ENCODE results near the gene ADGRV1.

Gene ADGRV1

DNA sequence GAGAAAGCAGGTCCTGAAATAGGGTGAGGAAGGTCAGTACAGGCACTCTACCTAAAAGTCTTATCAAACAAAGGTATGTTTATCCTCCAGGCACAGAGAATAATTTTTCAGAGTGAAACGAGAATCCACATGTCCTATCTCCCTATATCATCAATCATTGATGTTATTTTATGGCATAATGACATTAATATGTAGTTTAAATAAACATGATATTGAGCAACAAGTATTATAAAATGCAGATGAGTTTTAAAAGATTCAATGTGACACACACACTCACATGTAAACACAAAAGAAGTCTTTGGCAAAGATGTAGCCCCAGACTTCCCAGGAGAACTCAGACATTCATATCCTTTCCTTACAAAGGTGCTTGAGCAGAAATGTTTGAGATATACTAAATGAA lies 389.1 kb downstream of the ADGRV1 start:
- Histone ChIP-seq H3K4me1 (ENCODE audit: control insufficient read depth in 1 of 2, insufficient read depth in 2 of 2, low read length in 2 of 2) (peaks cover 0 to 2% of the 10 kb centered on the region in 2 experiments), H4K91ac (ENCODE audit: low read depth, low read length) (no peak overlapping the region), H3K27me3 (ENCODE audit: insufficient read depth, low read length) (no peaks in the 10 kb centered on the region), H3K27ac (ENCODE audit: low read depth, low read length) (no peak overlapping the region), H3K9ac (ENCODE audit: low read length) (no peak overlapping the region), H3K79me1 (ENCODE audit: low read length) (no peaks in the 10 kb centered on the region), H2AFZ (ENCODE audit: insufficient read depth, low read length, poor library complexity) (no peak overlapping the region), H2AK5ac (ENCODE audit: low read length) (no peak overlapping the region), H3K23ac (ENCODE audit: low read length) (no peak overlapping the region), H2BK12ac (ENCODE audit: low read length) (no peak overlapping the region), H2BK120ac (ENCODE audit: insufficient read depth, low read length, poor library complexity) (no peak overlapping the region), H3K14ac (ENCODE audit: low read length) (no peak overlapping the region), H3K4me3 (ENCODE audit: low read depth, low read length) (no peak overlapping the region), H4K12ac (ENCODE audit: low read depth, low read length) (no peak overlapping the region), H3K4ac (ENCODE audit: low read depth, low read length) (no peak overlapping the region), H3K9me3 (ENCODE audit: insufficient read depth, low read depth, low read length) (no peaks in the 10 kb centered on the region), H3K18ac (ENCODE audit: low read length) (no peak overlapping the region), H3K4me2 (ENCODE audit: low read length) (no peak overlapping the region), H4K8ac (ENCODE audit: low read depth, low read length) (no peak overlapping the region), H3K36me3 (ENCODE audit: control insufficient read depth in 1 of 2, insufficient read depth in 2 of 2, low read length in 2 of 2) (no peaks in the 10 kb centered on the region), H2BK5ac (ENCODE audit: low read depth, low read length, poor library complexity) (no peak overlapping the region), H3K79me2 (ENCODE audit: control insufficient read depth, insufficient read depth, low read length, poor library complexity) (no peaks in the 10 kb centered on the region)
- no peak for DNase-seq
- WGBS (ENCODE audit: extremely low coverage, insufficient coverage, insufficient read length) = no CpG with 5 or more reads among the region's 1 CpG

DNA sequence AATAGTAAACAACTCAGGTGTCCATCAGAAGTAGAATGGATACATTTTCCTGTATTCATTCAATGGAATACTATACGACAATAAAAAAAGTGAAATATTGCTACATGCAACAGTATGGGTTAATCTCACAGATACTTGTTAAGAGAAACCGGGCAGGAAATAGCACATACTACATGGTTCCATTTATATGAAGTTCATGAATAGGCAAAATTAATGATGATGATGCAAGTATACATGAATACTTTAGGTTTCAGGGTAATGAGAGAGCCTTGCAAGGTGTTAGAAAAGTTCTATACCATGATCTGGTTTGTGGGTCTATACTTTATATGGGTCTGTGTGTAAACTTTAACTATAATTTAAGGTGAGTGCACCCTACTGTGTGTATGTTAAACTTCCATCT lies 390.4 kb downstream of the ADGRV1 start:
- H4K91ac ChIP-seq (ENCODE audit: low read depth, low read length) = no peak overlapping the region

GRCh38 chr5:90949469-90950358 lies 391.1 kb downstream of the ADGRV1 start:
- Histone ChIP-seq H3K36me3 (ENCODE audit: control insufficient read depth in 1 of 2, insufficient read depth in 2 of 2, low read length in 2 of 2) (no peaks in the 10 kb centered on the region), H3K23ac (ENCODE audit: low read length) (no peak overlapping the region), H3K27me3 (ENCODE audit: insufficient read depth, low read length) (no peaks in the 10 kb centered on the region), H3K18ac (ENCODE audit: low read length) (no peak overlapping the region), H3K79me2 (ENCODE audit: control insufficient read depth, insufficient read depth, low read length, poor library complexity) (no peaks in the 10 kb centered on the region), H2BK120ac (ENCODE audit: insufficient read depth, low read length, poor library complexity) (no peak overlapping the region), H3K79me1 (ENCODE audit: low read length) (no peaks in the 10 kb centered on the region), H3K4me1 (ENCODE audit: control insufficient read depth in 1 of 2, insufficient read depth in 2 of 2, low read length in 2 of 2) (no peaks in the 10 kb centered on the region), H3K27ac (ENCODE audit: low read depth, low read length) (no peak overlapping the region), H2BK5ac (ENCODE audit: low read depth, low read length, poor library complexity) (no peak overlapping the region), H4K8ac (ENCODE audit: low read depth, low read length) (no peak overlapping the region), H3K14ac (ENCODE audit: low read length) (no peak overlapping the region), H3K4me3 (ENCODE audit: low read depth, low read length) (no peak overlapping the region), H3K4me2 (ENCODE audit: low read length) (no peak overlapping the region), H3K4ac (ENCODE audit: low read depth, low read length) (no peak overlapping the region), H3K9me3 (ENCODE audit: insufficient read depth, low read depth, low read length) (no peaks in the 10 kb centered on the region), H4K91ac (ENCODE audit: low read depth, low read length) (no peak overlapping the region), H3K9ac (ENCODE audit: low read length) (no peak overlapping the region), H2AK5ac (ENCODE audit: low read length) (no peak overlapping the region), H2AFZ (ENCODE audit: insufficient read depth, low read length, poor library complexity) (no peak overlapping the region), H2BK12ac (ENCODE audit: low read length) (no peak overlapping the region), H4K12ac (ENCODE audit: low read depth, low read length) (no peak overlapping the region)
- DNase-seq = no peak
- WGBS (ENCODE audit: extremely low coverage, insufficient coverage, insufficient read length) = no CpG with 5 or more reads among the region's 2 CpGs

More for the DNA sequence above, 390.4 kb downstream of the ADGRV1 start:
- Histone ChIP-seq H3K4ac (ENCODE audit: low read depth, low read length) (no peak overlapping the region), H3K14ac (ENCODE audit: low read length) (no peak overlapping the region), H3K23ac (ENCODE audit: low read length) (no peak overlapping the region), H3K4me2 (ENCODE audit: low read length) (no peak overlapping the region), H4K12ac (ENCODE audit: low read depth, low read length) (no peak overlapping the region), H3K36me3 (ENCODE audit: control insufficient read depth in 1 of 2, insufficient read depth in 2 of 2, low read length in 2 of 2) (no peaks in the 10 kb centered on the region), H2AFZ (ENCODE audit: insufficient read depth, low read length, poor library complexity) (no peak overlapping the region), H3K4me1 (ENCODE audit: control insufficient read depth in 1 of 2, insufficient read depth in 2 of 2, low read length in 2 of 2) (no peaks in the 10 kb centered on the region), H2AK5ac (ENCODE audit: low read length) (no peak overlapping the region), H3K79me2 (ENCODE audit: control insufficient read depth, insufficient read depth, low read length, poor library complexity) (no peaks in the 10 kb centered on the region), H4K8ac (ENCODE audit: low read depth, low read length) (no peak overlapping the region), H3K4me3 (ENCODE audit: low read depth, low read length) (no peak overlapping the region), H2BK5ac (ENCODE audit: low read depth, low read length, poor library complexity) (no peak overlapping the region), H2BK120ac (ENCODE audit: insufficient read depth, low read length, poor library complexity) (no peak overlapping the region), H3K27me3 (ENCODE audit: insufficient read depth, low read length) (no peaks in the 10 kb centered on the region), H3K9me3 (ENCODE audit: insufficient read depth, low read depth, low read length) (no peaks in the 10 kb centered on the region), H2BK12ac (ENCODE audit: low read length) (no peak overlapping the region), H3K79me1 (ENCODE audit: low read length) (no peaks in the 10 kb centered on the region), H3K27ac (ENCODE audit: low read depth, low read length) (no peak overlapping the region), H3K9ac (ENCODE audit: low read length) (no peak overlapping the region), H3K18ac (ENCODE audit: low read length) (no peak overlapping the region)
- DNase-seq = no peak
- no CpG with 5 or more reads among the region's 2 CpGs for WGBS (ENCODE audit: extremely low coverage, insufficient coverage, insufficient read length)

DNA sequence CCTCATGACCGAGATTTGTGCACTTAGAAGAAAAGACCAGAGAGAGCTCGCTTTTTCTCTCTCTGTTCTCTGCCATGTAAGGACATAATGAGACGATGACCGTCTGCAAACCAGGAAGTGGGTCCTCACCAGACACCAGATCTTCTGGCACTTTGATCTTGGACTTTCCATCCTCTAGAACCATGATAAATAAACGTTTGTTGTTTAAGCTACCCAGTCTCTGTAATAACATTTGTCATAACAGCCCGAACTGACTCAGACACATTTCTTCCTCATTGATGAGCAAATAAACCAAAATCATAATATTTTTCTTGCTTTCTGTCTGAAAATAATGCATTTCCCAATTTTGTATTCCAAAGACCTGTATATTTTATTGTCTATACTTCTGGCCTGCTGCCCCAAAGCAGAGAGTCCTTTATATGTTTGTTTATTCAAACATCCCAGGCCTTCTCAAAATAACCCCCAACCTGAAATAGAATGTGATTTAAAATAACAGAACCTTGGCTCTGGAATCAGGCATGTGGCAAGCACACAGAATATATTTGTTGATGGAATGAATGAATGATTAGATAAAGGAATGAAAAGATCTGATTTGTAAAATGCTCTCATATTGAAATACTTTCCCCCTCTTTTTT lies 396.5 kb downstream of the ADGRV1 start:
- DNase-seq = no peak
- no peak overlapping the region for H3K9ac ChIP-seq (ENCODE audit: low read length)
- H2AK5ac ChIP-seq (ENCODE audit: low read length) = no peak overlapping the region
- no peak overlapping the region for H3K4ac ChIP-seq (ENCODE audit: low read depth, low read length)
- H3K4me1 ChIP-seq (ENCODE audit: control insufficient read depth in 1 of 2, insufficient read depth in 2 of 2, low read length in 2 of 2) = no peaks in the 10 kb centered on the region
- no peak overlapping the region for H2BK12ac ChIP-seq (ENCODE audit: low read length)
- no peak overlapping the region for H4K12ac ChIP-seq (ENCODE audit: low read depth, low read length)
- no peak overlapping the region for H3K18ac ChIP-seq (ENCODE audit: low read length)
- no peaks in the 10 kb centered on the region for H3K9me3 ChIP-seq (ENCODE audit: insufficient read depth, low read depth, low read length)
- H4K91ac ChIP-seq (ENCODE audit: low read depth, low read length) = no peak overlapping the region
- no CpG with 5 or more reads among the region's 6 CpGs for WGBS (ENCODE audit: extremely low coverage, insufficient coverage, insufficient read length)
- no peak overlapping the region for H2AFZ ChIP-seq (ENCODE audit: insufficient read depth, low read length, poor library complexity)
- no peak overlapping the region for H2BK5ac ChIP-seq (ENCODE audit: low read depth, low read length, poor library complexity)
- H3K4me3 ChIP-seq (ENCODE audit: low read depth, low read length) = no peak overlapping the region
- no peaks in the 10 kb centered on the region for H3K27me3 ChIP-seq (ENCODE audit: insufficient read depth, low read length)
- no peak overlapping the region for H4K8ac ChIP-seq (ENCODE audit: low read depth, low read length)
- no peak overlapping the region for H3K23ac ChIP-seq (ENCODE audit: low read length)
- H3K14ac ChIP-seq (ENCODE audit: low read length) = no peak overlapping the region
- H3K79me2 ChIP-seq (ENCODE audit: control insufficient read depth, insufficient read depth, low read length, poor library complexity) = no peaks in the 10 kb centered on the region
- H3K4me2 ChIP-seq (ENCODE audit: low read length) = no peak overlapping the region
- no peaks in the 10 kb centered on the region for H3K79me1 ChIP-seq (ENCODE audit: low read length)
- H3K36me3 ChIP-seq (ENCODE audit: control insufficient read depth in 1 of 2, insufficient read depth in 2 of 2, low read length in 2 of 2) = no peaks in the 10 kb centered on the region
- H3K27ac ChIP-seq (ENCODE audit: low read depth, low read length) = no peak overlapping the region
- H2BK120ac ChIP-seq (ENCODE audit: insufficient read depth, low read length, poor library complexity) = no peak overlapping the region

Data from trophoblast cell (in vitro differentiated cells and primary cell).